Esophagus (tissue), 2 donors: ENCODE measurements around the gene TSR1. TPM values are rescaled to one million over a fixed set of nuclear protein-coding genes. Genes with fewer than 3 reads are reported as not detected.

Experiments
- H3K27ac ChIP-seq, 2 donors: one replicate each; pipeline ENCODE4 v1.5.1; 2013; ENCODE audit warnings: low read depth in 2 of 2, mild to moderate bottlenecking in 2 of 2, inconsistent platforms in 1 of 2, low read length in 1 of 2, moderate library complexity in 1 of 2
- H3K27me3 ChIP-seq, 2 donors: one replicate each; pipeline ENCODE4 v1.6.1; 2013; ENCODE audit warnings: low read length in 2 of 2, control low read depth in 1 of 2, mild to moderate bottlenecking in 1 of 2; ENCODE audit not compliant: insufficient read depth in 2 of 2, control insufficient read depth in 1 of 2
- H3K36me3 ChIP-seq, 2 donors: one replicate each; pipeline ENCODE4 v1.6.1; 2013; ENCODE audit warnings: low read length in 1 of 2; ENCODE audit not compliant: control insufficient read depth in 2 of 2, insufficient read depth in 2 of 2
- H3K4me1 ChIP-seq, 2 donors: one replicate each; pipeline ENCODE4 v1.6.1; 2013; ENCODE audit warnings: low read length in 1 of 2; ENCODE audit not compliant: control insufficient read depth in 2 of 2, insufficient read depth in 2 of 2
- H3K4me3 ChIP-seq, 2 donors: one replicate each; pipeline ENCODE4 v1.5.1; 2013; ENCODE audit warnings: low read length in 2 of 2, mild to moderate bottlenecking in 2 of 2, low read depth in 1 of 2, moderate library complexity in 1 of 2
- H3K9me3 ChIP-seq, 2 donors: one replicate each; pipeline ENCODE4 v1.6.1; 2013; ENCODE audit warnings: mild to moderate bottlenecking in 2 of 2, low read depth in 1 of 2, low read length in 1 of 2, moderate library complexity in 1 of 2; ENCODE audit not compliant: control insufficient read depth in 2 of 2, insufficient read depth in 1 of 2
- WGBS, 2 donors: extraction: QIAGEN DNeasy Blood & Tissue Kit; methylation state at CpG; one replicate each; pipeline ENCODE4 v1.1.7; 2013; 5-methylcytosine and 5-hydroxymethylcytosine counted together
- polyA plus RNA-seq, 2 donors: library from polyadenylated mRNA; stranded (reverse); fragments of 200-250 nt; gene quantifications; one replicate each; pipeline ENCODE4 v1.2.3, GENCODE V29; 2013
- donor health status: healthy with polysubstance abuse.
- donor health status: Bipolar disorder and iron deficiency.

TSR1 gene
- polyA plus RNA-seq, 2 donors = 15.9 to 19.3 TPM

DNA sequence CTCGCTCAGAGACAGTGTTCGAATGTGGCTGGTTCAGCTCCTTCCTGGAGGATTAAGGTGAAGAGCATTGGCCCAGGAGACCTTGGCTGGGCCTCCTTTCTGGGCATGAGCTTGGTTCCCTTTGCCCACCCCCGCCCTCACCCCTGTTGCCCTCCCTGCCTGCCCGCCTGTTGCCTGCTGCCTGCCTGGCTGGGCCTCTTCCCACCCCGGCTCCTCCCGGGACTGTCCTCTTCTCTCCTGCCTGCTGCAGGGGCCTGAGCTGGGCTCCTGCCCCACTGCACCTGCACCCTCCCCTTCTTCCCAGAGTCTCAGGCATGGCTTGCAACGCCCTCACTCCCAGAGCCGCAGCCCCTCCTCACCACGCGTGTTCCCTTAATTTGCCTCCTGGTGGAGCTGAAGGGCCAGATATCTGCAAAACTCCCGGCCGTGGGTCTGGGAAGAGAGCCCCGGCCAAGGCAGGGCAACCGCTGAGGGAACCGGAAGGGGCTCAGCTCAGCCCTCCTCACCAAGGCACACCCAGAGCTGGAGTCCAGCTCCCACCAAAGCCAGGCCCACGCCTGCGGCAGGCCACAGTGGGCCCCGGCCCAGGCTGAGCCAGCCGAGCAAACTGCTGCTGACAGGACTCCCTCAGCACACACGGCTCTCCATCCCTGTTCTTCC lies 33.4 kb upstream of the TSR1 start:
- Histone ChIP-seq H3K36me3 (peaks cover 13 to 36% of the 10 kb centered on the region in 2 donors), H3K9me3 (no peaks in the 10 kb centered on the region), H3K27ac (peak overlapping the region in 1 of 2 donors; percentile 13)

DNA sequence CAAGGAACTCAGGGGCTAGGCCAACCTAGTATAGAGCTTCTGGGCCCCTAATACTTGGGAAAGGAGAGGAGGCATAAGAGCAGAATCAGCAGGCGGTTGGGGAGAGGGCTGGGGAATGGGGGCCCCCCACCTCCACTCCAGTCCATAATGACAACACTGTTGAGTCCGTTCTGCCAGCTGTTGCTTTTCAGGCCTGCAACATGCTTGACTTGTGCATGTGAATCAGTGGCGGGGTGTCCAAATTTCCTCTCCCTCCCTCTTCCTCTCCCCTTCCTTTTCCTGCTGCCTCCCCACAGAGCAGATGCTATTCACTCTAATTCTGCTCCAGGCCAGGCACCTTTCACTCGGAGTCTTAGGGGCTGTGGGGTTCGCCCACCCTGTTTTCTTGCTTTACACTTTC lies 32.8 kb upstream of the TSR1 start:
- Histone ChIP-seq H3K27me3 (no peaks in the 10 kb centered on the region), H3K36me3 (peaks cover 13 to 42% of the 10 kb centered on the region in 2 donors), H3K27ac (peak overlapping the region in 1 of 2 donors; percentile 8), H3K9me3 (no peaks in the 10 kb centered on the region), H3K4me3 (no peak overlapping the region), H3K4me1 (peaks cover 0 to 7% of the 10 kb centered on the region in 2 donors)
- 68 to 70% methylated on average over 5 of the region's 5 CpGs for WGBS, 2 donors

More for the DNA sequence above, 33.4 kb upstream of the TSR1 start:
- H3K4me3 ChIP-seq = no peak overlapping the region
- no peaks in the 10 kb centered on the region for H3K27me3 ChIP-seq
- 71 to 74% methylated on average over 20 of the region's 20 CpGs for WGBS, 2 donors
- peaks cover 0 to 2% of the 10 kb centered on the region in 2 donors for H3K4me1 ChIP-seq

DNA sequence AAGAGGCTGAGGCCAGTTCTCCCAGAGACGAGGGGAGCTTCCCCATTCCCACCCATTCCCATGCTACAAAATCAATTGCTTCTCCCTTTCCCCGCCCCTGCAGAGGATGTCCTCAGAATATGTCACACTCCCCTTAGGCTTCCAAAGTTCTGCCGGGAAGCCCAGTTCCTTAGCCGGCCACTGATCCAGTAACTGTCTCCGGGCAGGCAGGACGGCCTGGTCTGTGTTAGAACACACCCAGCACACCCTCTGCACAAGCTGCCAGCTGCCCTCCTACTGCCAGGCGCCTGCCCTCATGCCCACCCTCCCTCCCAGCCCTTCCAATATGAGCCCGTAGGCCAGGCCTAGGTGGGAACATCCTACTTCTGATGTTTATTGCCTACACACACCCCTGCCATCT lies 32.1 kb upstream of the TSR1 start:
- Histone ChIP-seq H3K9me3 (no peaks in the 10 kb centered on the region), H3K27ac (no peak overlapping the region), H3K4me3 (no peak overlapping the region), H3K36me3 (peaks cover 13 to 44% of the 10 kb centered on the region in 2 donors), H3K4me1 (peaks cover 0 to 7% of the 10 kb centered on the region in 2 donors), H3K27me3 (no peaks in the 10 kb centered on the region)
- 77 to 87% methylated on average over 8 of the region's 8 CpGs for WGBS, 2 donors

DNA sequence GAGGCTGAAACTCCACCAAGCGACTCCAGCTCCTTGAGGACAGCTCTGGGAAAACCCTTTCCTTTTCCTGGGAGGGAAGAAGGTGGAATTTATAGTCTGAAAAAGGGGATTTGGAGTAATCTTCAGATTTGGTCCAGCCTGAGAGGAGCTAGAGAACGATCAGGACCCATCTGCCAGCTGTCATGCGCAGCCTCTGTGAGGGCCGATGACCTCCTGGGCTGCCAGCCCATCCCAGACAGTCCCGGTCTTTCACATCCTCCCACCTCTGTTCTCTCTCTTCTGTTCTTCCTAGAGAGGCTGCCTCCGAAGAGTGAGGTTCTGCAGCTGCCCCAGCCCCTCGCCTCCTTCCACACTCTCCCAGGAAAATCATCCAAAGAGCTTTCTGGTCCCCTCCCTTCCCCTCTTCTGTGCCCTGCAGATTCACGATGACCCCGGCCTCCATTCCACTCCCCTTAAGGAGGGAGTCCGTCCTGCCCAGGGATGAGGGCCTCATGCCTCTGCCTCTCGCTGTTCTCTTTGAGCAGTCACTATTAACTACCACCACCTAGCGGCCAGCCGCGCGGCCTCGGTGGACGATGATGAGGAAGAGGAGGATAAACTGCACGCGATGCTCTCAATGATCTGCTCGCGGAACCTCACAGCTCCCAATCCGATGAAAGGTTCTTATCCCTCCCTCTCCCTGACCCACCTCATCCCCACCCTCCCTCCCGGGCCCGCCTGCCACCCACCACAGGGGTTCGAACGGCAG lies 30.7 kb upstream of the TSR1 start:
- no peak overlapping the region for H3K27ac ChIP-seq
- H3K9me3 ChIP-seq = peaks cover 0 to 1% of the 10 kb centered on the region in 2 donors
- WGBS, 2 donors = 83 to 87% methylated on average over 26 of the region's 26 CpGs
- peaks cover 13 to 44% of the 10 kb centered on the region in 2 donors for H3K36me3 ChIP-seq
- no peak overlapping the region for H3K4me3 ChIP-seq
- H3K4me1 ChIP-seq = peaks cover 0 to 7% of the 10 kb centered on the region in 2 donors
- H3K27me3 ChIP-seq = no peaks in the 10 kb centered on the region

DNA sequence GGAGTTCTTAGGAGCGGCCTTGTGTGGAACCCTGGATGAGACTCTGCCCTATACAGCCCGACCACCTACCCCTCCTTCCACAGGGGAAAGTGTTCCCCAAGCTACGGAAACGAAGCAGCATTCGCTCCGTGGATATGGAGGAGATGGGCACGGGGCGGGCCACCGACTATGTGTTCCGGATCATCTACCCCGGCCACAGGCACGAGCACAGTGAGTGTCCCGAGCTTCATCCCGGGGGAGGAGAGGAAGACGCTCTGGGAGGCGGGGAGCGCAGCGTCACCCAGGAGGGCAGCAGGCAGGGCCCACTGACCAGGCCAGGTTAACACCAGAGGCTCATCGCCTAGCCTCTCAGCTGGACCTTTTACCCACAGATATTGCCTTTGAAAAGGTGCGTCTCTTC lies 28.9 kb upstream of the TSR1 start:
- H3K27ac ChIP-seq = no peak overlapping the region
- H3K27me3 ChIP-seq = no peaks in the 10 kb centered on the region
- H3K4me1 ChIP-seq = peaks cover 2 to 7% of the 10 kb centered on the region in 2 donors
- 95 to 97% methylated on average over 20 of the region's 20 CpGs for WGBS, 2 donors
- H3K4me3 ChIP-seq = no peak overlapping the region
- peaks cover 9 to 46% of the 10 kb centered on the region in 2 donors for H3K36me3 ChIP-seq
- H3K9me3 ChIP-seq = peaks cover 0 to 1% of the 10 kb centered on the region in 2 donors

DNA sequence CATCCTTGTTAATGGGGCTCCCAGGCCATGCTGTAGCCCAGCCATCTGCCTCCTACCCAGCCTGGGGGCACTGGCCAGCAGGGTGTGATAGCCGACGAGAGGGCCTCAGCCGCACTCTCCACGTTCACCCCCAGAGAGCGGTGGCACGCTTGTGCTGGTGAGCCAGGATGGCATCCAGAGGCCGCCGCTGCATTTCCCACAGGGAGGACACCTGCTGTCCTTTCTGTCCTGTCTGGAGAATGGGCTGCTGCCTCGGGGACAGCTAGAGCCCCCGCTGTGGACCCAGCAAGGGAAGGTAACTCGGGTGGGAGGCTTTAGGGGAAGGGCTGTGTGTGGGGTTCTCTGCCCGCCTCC lies 28.5 kb upstream of the TSR1 start:
- Histone ChIP-seq H3K36me3 (peaks cover 9 to 42% of the 10 kb centered on the region in 2 donors), H3K9me3 (peaks cover 0 to 1% of the 10 kb centered on the region in 2 donors), H3K4me3 (no peak overlapping the region), H3K4me1 (peaks cover 2 to 7% of the 10 kb centered on the region in 2 donors), H3K27ac (no peak overlapping the region), H3K27me3 (no peaks in the 10 kb centered on the region)
- WGBS, 2 donors = 92% methylated on average over 12 of the region's 12 CpGs

DNA sequence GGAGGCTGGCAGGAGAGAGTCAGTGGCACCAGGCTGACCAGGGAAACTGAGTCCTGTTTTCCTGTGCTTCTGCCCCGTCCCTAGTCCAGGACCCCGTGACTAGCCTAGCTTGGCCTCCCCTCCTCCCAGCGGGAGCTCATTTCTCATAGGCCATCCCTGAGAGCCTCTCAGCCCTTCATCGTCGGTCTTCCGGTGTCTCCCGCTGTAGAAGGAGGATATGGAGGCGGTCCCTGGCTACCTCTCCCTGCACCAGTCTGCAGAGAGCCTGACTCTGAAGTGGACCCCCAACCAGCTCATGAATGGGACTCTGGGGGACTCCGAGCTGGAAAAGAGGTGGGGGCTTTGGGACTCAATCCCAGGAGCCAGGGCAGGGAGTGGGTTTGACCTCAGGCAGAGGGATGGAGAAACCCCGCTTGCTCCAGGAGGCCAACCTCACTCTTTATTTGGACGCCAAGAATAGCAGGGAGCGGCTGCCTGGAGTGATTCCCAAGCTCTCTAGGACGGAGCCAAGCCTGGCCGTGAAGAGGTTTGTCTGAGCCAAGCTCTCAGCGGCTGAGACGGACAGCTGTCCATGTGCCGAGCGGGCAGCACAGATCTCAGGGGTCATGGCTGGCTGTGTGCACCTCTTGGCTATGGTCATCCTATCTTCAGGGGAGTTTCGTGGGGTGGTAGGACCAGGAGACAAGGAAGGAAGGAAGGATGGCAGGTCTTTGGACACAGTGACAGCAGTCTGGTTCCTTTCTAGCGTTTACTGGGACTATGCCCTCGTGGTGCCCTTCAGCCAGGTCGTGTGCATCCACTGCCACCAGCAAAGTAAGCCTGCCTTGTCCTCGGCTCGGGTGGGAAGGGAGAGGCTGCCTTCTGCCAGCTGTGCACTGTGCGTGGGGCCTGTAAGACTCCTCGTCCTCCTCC lies 27.9 kb upstream of the TSR1 start:
- 50 to 63% methylated on average over 26 of the region's 26 CpGs for WGBS, 2 donors
- no peaks in the 10 kb centered on the region for H3K27me3 ChIP-seq
- peak overlapping the region in 1 of 2 donors; percentile 5 for H3K27ac ChIP-seq
- peaks cover 7 to 41% of the 10 kb centered on the region in 2 donors for H3K36me3 ChIP-seq
- peaks cover 2 to 10% of the 10 kb centered on the region in 2 donors for H3K4me1 ChIP-seq
- peaks cover 0 to 1% of the 10 kb centered on the region in 2 donors for H3K9me3 ChIP-seq
- H3K4me3 ChIP-seq = no peak overlapping the region

DNA sequence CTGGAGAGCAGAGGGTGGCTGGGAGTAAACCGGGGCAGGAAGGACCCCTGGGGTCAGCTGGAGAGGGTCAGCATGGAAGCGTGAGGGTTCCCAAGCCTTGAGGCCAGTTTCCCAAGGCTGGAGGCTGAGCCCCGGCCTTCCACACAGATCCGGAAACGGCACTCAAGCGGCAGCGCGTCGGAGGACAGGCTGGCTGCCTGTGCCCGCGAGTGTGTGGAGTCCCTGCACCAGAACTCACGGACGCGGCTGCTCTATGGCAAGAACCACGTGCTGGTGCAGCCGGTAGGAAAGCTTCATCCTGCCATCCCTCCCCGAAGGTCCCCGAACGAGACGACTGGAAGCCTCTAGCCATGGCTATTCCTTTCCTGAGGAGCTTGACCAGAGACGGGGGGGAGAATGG lies 27.1 kb upstream of the TSR1 start:
- H3K36me3 ChIP-seq = peaks cover 4 to 41% of the 10 kb centered on the region in 2 donors
- no peak overlapping the region for H3K4me3 ChIP-seq
- no peak overlapping the region for H3K27ac ChIP-seq
- peaks cover 4 to 12% of the 10 kb centered on the region in 2 donors for H3K4me1 ChIP-seq
- H3K9me3 ChIP-seq = peaks cover 0 to 1% of the 10 kb centered on the region in 2 donors
- H3K27me3 ChIP-seq = no peaks in the 10 kb centered on the region
- 92 to 95% methylated on average over 21 of the region's 21 CpGs for WGBS, 2 donors

DNA sequence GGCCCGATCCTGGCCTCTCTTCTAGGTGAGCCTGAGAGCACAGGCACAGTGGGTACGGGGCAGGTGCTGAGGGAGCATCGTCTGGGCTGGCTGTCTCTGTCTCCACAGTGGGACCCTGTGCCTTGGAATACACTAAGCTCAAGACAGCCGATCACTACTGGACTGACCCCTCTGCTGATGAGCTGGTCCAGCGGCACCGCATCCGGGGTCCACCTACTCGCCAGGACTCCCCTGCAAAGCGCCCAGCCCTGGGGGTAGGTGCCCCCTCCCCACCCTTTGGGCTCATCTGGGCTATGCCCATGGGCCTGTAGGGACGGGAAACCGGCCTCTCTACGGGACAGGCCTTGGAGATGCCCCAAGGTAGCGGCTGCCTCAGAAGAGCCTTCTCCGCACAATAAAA lies 26.6 kb upstream of the TSR1 start:
- Histone ChIP-seq H3K27me3 (no peaks in the 10 kb centered on the region), H3K9me3 (peaks cover 0 to 1% of the 10 kb centered on the region in 2 donors), H3K36me3 (peaks cover 4 to 41% of the 10 kb centered on the region in 2 donors), H3K27ac (no peak overlapping the region), H3K4me1 (peaks cover 6 to 12% of the 10 kb centered on the region in 2 donors), H3K4me3 (no peak overlapping the region)
- 97% methylated on average over 14 of the region's 14 CpGs for WGBS, 2 donors
